ENCODE data around the gene MZT2B.
"Not testable (repeated sequence)": the region's sequence is repeated elsewhere in the genome, so short reads cannot be mapped to it uniquely, and the experiment has no call there.

MZT2B gene

GRCh38 chr2:130202518-130202917 lies 20.5 kb downstream of the MZT2B start:
- DNase-seq (ENCODE audit: low read depth in 4 of 4, low spot score in 1 of 4): not testable (repeated sequence)

- not testable (repeated sequence) for DNase-seq (ENCODE audit: low read depth in 4 of 4, low spot score in 1 of 4)
These were observed 21.1 kb downstream of the MZT2B start for GRCh38 chr2:130203150-130203549.

- not testable (repeated sequence) for DNase-seq (ENCODE audit: low read depth in 4 of 4, low spot score in 1 of 4)
These were observed 25.0 kb downstream of the MZT2B start for GRCh38 chr2:130207051-130207450.

GRCh38 chr2:130219147-130219546 lies 37.1 kb downstream of the MZT2B start:
- not testable (repeated sequence) for DNase-seq (ENCODE audit: low read depth in 4 of 4, low spot score in 1 of 4)

- not testable (repeated sequence) for DNase-seq (ENCODE audit: low read depth in 4 of 4, low spot score in 1 of 4)
These were observed 38.4 kb downstream of the MZT2B start for GRCh38 chr2:130220505-130220904.

GRCh38 chr2:130222523-130222922 lies 40.5 kb downstream of the MZT2B start:
- not testable (repeated sequence) for DNase-seq (ENCODE audit: low read depth in 4 of 4, low spot score in 1 of 4)

GRCh38 chr2:130228005-130228404 lies 45.9 kb downstream of the MZT2B start:
- DNase-seq (ENCODE audit: low read depth in 4 of 4, low spot score in 1 of 4): not testable (repeated sequence)

- DNase-seq (ENCODE audit: low read depth in 4 of 4, low spot score in 1 of 4): not testable (repeated sequence)
These were observed 46.6 kb downstream of the MZT2B start for GRCh38 chr2:130228467-130229160.

GRCh38 chr2:130229161-130229510 lies 47.1 kb downstream of the MZT2B start:
- not testable (repeated sequence) for DNase-seq (ENCODE audit: low read depth in 4 of 4, low spot score in 1 of 4)

GRCh38 chr2:130230376-130230775 lies 48.3 kb downstream of the MZT2B start:
- DNase-seq (ENCODE audit: low read depth in 4 of 4, low spot score in 1 of 4): not testable (repeated sequence)

- not testable (repeated sequence) for DNase-seq (ENCODE audit: low read depth in 4 of 4, low spot score in 1 of 4)
These were observed 48.8 kb downstream of the MZT2B start for GRCh38 chr2:130230907-130231306.

- DNase-seq (ENCODE audit: low read depth in 4 of 4, low spot score in 1 of 4): no peak
These were observed 49.6 kb downstream of the MZT2B start for GRCh38 chr2:130231656-130232055.

- DNase-seq (ENCODE audit: low read depth in 4 of 4, low spot score in 1 of 4): not testable (repeated sequence)
These were observed 51.0 kb downstream of the MZT2B start for GRCh38 chr2:130233066-130233465.

GRCh38 chr2:130239581-130239980 lies 57.5 kb downstream of the MZT2B start:
- DNase-seq (ENCODE audit: low read depth in 4 of 4, low spot score in 1 of 4): not testable (repeated sequence)

All from stimulated activated CD4-positive, alpha-beta T cell treated with anti-CD3 and anti-CD28 coated beads, Interleukin-1b, Interleukin-23, amount 100 ng/mL, for 24 hours (primary cell).